MV-4-11 (cell line): ENCODE data around the gene TMEM238.

Experiments used
- DNase-seq: peaks from one replicate; lab custom pipeline; 2025; lab: John Stamatoyannopoulos, UW

TMEM238 gene

DNA sequence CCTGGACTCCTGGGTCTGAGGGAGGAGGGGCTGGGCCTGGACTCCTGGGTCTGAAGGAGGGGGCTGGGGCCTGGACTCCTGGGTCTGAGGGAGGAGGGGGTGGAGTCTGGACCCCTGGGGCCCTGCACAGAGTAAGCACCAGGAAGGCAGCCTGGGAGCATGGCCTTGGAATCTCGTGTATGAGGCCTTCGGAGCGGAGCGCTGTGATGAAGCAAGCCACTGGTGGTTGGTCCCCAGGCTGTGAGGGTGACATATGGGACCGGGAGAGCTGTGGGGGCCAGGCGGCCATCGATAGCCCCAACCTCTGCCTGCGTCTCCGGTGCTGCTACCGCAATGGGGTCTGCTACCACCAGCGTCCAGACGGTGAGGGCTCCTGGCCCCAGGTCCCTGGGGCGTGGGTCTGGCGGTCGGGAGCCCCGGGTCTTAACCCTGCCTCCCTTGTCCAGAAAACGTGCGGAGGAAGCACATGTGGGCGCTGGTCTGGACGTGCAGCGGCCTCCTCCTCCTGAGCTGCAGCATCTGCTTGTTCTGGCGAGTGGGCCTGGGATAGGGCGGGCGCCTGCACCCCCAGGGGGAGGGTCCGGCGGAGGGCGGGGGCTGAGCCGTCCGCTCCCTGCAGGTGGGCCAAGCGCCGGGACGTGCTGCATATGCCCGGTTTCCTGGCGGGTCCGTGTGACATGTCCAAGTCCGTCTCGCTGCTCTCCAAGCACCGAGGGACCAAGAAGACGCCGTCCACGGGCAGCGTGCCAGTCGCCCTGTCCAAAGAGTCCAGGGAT is 6.5 kb downstream of the TMEM238 start:
- no peak for DNase-seq

DNA sequence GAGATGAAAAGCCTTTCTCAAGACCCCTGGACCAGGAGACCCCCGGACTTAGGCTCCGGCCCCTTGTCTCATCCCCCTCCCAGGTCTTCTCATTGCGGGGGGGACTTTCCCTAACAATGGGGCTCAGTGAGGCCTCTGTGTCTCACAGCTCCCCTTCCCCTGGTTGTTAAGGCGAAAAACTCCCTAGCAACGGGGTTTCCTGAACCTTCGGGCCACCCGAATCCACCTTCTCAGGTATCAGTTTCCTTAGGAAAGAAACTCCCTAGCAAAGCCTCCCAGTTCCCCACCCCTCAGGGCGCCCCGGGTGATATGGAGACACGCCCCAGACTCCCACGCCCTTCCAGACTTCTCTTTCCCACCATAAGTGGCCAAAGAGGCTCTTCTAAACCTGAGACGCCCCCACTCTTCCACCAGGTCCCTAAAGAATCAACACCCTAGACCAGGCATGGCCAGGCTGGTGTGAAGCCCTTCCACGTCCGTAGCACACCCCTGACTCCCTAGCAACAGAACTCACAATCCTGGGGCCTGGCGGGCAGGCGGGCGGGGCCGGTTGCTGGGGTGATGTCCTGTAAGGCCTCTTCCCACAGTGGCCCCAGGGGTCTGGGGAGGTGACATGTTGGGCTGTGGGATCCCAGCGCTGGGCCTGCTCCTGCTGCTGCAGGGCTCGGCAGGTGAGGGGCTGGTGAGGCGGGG is 7.7 kb downstream of the TMEM238 start, which contains the start of gene TMEM190:
TSS of gene TMEM190 (plus strand) at position 586 of the 693 bp plus-strand sequence. CDS start at position 614, 28 bp downstream.
- DNase-seq, result no peak

DNA sequence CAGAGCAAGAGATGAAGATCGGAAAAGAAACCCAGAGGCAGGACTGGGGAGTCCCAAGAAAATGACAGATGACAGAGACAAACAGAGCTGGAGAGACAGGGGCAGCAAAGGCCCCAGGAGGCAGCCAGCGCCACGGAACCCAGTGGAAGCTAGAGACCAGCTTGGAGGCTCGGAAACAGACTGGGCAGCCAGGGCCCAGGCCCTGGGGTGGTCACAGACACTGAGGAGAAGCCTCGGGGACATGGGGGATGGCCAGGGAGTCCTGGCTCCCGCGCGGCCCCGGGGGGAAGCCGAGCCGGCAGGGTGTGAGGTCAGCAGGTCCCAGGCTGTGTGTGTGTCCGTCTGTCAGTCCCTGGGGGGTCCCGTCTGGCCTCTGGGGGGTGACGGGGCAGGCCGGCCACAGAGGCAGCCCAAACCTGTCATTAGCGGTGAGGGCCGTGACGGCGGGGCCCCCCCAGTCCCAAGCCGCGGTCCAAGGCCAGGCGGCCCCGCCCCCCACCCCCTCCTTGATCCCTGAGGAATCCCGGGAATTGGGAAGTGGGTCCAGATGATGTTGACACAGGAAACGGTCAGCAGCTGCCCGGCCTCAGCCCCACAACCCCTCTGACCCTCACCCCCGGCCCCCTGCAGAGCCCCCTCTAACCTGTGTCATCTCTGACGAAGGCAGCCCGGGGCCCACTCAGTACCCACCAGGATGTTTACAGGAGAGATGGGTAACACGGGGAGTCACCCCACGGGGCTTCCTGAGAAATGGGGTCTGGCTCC is 9.9 kb downstream of the TMEM238 start:
- DNase-seq, result no peak

DNA sequence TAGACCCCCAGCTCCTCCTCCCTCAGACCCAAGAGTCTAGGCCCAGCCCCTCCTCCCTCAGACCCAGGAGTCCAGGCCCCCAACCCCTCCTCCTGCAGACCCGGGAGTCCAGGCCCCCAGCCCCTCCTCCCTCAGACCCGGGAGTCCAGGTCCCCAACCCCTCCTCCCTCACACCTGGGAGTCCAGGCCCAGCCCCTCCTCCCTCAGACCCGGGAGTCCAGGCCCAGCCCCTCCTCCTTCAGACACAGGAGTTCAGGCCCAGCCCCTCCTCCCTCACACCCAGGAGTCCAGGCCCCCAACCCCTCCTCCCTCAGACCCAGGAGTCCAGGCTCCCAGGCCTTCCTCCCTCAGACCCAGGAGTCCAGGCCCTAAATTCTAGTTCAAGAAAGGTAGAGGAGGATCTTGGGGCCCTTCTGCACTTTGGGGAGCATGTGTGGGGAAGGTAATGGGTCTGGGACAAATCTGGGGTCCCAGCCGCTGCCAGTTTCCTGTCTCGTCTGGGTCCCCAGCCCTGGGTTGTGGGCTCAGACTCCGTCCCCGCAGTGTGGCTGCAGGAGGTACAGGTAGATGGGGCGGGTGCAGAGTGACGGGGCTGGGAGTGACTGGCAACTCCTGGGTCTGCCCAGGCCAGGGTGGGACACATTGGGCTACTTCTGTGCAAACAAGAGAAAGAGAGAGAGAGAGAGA is 10.6 kb downstream of the TMEM238 start:
- DNase-seq, result no peak

DNA sequence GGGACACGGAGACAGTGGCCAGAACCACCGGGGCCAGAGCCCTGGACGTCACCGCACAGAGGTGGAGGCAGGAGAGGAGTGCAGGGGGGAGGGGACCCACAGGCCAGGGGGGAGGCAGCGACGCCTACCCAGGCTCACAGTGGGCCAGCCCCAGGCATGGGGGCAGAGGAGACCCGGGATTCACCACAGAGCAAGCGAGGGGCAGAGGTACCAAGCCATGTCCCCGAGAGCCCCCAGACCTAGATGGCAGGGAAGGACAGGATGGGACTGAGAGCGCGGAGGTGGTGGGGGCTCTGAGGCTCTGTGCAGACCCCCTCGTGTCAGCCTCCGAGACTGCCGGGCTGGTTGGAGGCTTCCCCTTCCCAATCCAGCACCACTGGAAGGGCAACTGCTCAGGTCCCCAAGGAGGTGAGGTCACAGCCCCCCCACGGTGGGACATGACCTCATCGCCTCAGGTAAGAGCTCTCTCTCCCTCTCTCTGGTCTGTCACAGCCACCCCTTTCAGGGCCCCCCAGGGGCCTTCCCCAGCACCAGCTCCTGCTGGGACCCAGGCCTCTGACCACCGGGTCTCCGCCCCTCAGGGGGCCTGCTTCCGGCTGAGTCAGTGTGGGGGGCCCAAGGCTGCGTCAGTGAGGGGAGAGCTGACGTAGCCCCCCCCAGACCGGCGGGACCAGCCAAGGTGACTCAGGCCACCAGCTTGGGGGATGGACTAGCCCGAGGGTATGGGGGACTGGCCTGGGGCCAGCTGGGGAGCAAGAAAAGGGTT is 11.6 kb downstream of the TMEM238 start:
- no peak for DNase-seq

DNA sequence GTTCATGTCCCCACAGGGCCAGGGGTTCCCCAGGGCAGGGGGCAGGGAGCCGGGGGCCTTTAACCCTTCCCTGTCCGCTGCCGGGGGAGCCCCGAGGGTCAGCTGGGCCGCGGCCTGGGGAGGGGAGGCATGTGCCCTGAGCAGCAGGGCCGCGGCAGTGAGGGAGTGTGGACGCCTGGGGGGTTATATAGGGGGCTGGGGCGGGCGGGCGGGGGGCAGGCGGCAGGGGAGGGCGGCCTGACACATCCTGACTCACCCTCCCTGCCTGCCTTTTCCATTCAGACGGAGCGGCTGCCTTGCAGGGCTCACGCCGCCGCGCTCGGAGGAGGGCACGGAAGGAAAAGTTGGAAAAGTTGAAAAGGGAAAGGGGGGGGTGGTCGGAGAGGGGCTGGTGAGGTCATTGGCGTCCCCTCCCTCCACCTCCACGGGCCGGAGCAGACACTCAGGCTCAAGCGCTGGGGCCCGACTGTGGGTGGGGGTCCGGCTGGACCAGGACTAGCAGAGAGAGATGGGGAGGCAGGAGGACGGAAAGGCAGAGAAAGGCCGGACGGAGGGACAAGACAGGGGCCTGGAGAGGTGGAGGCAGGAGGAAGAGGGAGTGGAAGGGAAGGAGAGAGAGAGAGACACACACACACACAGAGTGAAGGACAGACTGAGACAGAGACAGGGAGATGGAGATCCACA is 13.6 kb downstream of the TMEM238 start, which contains the start of gene IL11:
TSS of gene IL11 (minus strand) at position 159 of the 684 bp plus-strand sequence. CDS start at position 6, 153 bp downstream.
- no peak for DNase-seq

DNA sequence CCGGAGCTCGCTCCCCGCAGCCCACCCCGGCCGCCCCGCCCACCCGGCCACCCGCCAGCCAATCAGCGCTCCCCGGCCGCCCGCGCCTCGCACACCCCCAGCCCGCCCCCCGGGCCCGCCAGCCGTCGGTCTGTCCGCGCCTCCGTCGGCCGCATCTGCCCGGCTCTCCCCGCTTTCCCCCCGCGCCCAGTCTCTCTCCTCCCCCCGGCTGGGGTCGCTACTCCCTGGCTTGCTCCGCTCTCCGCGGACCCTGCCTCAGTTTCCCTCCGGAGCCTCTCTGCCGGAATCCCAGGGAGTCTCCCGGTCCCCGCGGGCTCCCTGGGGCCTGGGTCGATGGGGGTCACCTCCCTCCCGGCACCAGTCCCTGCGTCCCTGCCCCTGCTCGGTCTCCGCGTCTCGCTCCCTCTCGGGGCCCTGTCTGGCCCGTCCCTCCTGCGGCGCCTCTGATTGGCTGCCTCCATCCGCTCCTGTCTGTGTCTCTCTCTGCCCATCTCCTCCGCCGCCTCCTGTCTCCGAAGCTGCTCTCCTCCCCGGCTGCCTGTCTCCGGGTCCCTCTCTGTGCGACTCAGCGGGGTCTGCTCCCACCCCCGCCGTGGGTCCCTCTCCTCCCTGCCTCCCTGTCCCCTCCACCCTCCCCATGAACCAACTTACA is 14.3 kb downstream of the TMEM238 start:
- DNase-seq, result no peak

DNA sequence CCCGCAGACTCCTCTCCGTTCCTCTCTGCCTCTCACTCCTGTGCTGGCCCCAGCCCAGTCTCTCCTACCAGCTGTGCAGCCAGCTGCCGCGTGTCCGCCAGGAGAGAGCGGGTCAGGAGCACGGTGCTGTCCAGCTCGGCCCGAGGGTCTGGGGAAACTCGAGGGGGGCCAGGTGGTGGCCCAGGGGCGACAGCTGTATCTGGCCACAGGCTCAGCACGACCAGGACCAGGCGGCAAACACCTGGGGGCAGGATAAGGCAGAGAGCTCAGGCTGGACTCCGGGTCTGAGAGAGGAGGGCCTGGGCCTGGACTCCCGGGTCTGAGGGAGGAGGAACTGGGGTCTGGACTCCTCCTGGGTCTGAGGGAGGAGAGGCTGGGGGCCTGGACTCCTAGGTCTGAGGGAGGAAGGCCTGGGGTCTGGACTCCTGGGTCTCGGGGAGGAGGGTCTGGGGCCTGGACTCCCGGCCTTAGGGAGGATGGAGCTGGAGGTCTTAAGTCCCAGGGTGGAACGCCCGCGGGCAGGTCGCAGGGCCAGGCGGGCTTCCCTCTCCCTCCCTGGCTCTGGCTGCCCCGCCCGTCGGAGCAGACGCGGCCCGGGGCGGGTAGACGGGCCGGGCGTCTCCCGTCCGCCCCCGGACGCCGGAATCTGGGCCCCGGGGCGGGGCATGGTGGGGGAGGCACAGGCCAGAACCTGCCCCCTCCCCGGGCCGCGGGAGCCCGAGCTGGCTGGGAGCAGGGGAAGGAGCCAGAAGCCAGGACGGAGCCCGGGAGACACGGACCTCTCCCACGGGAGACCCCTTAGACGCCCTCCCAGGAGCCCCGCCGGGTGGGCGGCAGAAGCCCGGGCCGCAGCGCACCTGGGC is 15.2 kb downstream of the TMEM238 start:
- no peak for DNase-seq

DNA sequence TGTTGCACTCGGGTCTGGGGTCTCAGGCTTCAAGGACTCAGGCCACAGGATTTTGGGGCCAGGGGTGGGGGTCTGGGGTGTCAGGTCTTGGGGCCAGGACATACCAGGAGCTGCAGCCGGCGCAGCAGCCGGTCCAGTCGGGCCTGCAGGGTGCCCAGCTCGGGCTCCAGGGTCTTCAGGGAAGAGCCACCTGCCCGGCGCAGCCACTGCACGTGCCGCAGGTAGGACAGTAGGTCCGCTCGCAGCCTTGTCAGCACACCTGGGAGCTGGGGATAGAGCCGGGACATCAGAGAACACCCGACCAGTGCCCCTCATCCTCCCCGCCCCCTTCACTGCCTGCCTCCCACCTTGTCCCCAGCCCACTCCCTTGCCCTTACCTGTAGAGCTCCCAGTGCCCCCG is 16.0 kb downstream of the TMEM238 start:
- DNase-seq, result no peak

DNA sequence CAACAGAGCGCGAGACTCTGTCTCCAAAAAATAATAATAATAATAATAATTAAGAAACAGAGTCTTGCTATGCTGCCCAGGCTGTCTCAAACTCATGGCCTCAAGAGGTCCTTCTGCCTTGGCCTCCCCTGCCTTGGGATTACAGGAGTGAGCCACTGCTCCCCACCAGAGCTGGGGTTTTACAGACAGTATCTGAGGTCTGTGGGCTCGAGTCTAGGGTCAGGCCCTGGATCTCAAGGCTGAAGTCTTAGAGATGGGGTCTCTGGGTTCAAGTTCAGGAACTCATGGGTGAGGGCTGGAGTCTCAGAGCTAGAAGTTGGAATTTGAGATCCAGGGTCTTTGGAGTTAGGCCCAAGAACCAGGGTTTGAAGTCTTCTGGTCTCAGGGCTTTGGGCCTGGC is 17.3 kb downstream of the TMEM238 start:
- DNase-seq, result no peak

DNA sequence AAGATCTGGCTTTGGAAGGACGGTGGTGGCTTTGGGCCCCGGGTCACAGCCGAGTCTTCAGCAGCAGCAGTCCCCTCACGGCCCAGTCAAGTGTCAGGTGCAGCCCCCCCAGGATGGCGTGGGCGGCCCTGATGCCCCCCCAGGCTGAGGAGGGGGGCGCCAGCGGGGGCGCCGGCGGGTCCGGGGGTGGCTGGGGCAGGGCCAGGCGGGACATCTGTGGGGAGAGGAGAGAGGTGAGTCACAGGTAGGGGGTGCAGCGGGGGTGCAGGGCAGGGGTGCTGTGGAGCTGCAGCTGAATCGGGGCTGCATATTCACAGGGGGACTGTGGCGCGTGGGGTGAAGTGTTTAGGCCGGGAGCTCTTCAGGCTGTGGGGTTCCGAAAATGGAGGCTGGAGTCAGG is 18.1 kb downstream of the TMEM238 start:
- no peak for DNase-seq

DNA sequence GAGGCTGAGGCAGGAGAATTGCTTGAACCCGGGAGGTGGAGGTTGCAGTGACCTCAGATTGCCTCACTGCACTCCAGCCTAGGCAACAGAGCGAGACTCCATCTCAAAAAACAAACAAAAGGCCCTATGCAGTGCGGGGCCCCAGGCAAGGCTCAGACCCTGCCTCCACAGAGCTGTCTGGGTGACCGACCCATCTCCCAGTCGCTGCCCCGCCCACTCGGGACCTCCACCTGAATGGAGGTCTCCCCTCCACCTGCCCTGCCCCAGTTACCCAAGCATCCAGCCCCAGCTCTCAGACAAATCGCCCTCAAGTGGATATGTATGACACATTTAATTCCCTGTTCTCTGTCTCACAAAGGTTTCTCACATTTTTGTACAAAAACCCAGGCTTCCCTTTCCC is 18.8 kb downstream of the TMEM238 start:
- DNase-seq, result no peak

DNA sequence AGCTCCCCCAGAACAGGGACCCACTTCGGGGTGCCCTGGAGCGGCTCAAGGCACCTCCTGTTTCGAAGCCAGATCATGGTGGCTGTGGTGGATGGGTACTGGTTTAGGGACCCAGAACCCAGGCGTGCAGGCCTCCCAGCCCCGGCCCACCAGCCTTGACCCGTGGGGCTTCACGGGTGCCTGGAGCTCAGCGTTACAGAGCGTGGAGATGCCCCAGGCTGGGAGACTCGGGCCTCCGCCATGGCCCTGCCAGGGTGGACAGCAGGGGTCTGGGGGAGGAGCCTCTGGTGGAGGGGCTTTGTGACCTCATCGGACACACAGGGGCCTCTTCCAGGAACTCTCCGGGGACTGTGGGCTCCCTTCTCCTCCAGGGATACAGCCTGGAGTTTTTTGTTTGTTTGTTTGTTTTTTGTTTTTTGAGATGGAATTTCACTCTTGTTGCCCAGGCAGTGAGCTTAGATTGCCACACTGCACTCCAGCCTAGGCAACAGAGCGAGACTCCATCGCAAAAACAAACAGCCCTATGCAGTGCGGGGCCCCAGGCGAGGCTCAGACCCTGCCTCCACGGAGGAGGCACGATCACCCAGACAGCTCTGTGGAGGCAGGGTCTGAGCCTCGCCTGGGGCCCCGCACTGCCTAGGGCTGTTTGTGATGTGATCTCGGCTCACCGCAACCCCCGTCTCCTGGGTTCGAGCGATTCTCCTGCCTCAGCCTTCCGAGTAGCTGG is 20.9 kb downstream of the TMEM238 start, which contains the start of gene GARIN5B:
TSS of gene GARIN5B (minus strand) at position 271 of the 727 bp plus-strand sequence. CDS start at position 77, 194 bp downstream.
- DNase-seq, result no peak

DNA sequence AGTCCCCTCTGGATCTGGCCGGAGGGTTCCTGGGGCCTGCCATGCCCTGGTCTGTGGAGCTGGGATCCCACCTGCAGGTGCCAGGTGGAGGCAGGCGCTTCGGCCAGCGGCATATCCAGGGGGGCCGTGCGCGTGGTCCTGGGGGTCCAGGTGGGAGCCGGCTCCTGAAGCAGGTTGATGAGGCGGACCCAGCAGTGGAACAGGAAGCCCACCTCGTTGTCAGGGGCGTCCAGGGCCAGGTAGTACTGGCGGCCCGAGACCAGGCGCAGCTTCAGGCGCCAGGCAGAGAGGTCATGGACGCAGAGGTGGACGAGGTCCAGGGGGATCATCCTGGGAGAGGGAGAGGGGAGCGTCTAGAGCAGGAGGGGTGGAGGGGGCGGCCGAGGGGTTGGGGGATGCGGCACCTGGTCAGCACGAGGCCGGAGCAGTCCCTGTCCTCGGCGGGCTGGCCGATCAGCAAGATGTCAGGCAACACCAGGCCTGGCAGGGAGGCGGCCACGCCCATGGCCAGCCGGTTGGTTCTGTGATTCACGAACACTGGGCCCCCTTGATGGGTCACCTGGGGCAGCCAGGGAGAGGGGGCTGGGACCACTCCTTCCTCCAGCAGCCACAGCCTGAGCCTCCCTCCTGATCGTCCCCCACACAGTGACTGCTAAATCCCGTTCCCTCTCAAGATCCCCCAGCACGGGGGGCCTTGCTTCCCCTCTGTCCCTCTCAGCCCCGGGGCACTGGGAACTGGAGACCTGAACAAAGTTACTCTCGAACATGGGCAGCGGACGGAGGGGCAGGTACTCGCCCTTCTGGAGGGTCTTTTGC is 21.7 kb downstream of the TMEM238 start:
- DNase-seq, result no peak

DNA sequence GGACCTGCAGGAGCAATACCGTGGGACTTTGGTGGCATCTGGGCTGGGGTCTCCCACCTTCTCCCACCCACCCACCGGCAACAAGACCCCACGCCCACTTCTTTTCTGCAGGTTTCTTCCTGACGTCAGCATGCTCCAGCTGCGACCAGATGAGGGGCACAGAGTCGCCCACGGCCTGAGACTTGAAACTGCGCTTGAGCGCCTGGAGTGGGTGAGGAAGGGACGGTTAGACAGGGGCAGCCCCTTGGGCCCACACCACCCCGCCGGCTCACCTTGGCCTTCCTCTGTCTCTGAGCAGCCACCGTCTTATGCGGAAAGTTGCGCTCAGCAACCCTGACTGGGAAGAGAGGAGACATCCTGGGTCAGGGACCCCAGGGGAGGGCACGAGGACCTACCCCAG is 23.2 kb downstream of the TMEM238 start:
- DNase-seq, result no peak

DNA sequence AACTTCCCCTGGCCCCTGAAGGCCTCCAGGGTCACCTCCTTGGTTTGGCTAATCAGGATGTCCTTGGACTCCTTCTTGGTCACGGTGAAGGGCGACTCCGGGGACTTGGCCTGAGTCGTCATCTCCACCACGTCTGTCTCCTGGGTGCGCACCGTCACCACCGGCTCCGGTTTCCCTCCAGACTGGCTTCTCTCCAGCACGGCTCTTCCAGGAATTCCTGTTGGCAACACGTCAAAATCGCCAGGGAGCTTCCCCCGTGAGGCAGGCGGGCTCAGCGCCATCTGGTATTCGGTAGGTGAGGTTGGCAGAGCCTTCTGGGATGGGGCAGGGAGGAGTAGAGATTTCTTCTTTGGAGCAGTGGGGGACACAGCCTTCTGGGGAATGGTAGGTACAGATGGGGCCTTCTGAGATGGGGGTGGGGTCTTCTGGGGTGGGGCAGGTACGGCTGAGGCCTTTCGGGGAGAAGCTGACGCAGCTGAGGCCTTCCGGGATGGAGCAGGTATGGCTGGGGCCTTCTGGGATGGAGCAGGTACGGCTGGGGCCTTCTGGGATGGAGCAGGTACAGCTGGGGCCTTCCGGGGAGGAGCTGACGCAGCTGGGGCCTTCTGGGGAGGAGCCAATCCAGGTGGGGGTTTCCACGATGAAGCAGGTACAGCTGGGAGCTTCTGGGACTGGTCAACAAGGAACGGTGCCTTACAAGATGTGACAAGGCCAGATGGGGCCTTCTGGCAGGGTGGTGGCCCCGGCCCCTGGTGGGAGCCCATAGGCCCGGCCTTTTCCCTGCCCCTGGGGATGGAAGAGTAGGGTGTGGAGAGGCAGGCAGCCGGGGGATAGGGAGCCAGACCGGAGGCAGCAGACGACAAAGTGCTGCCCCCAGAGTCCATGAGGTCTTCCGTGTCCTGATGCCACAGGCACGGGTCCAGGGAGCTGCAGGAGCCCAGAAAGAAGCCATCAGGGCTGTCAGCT is 24.9 kb downstream of the TMEM238 start:
- no peak for DNase-seq
